IMR-90 (cell line): ENCODE results near the gene PLCG1. TPM values are rescaled to one million over a fixed set of nuclear protein-coding genes. Genes with fewer than 3 reads are reported as not detected.

Experiments
- ATAC-seq: fragments of 200-7000 bp; cut with Tn5 transposase; 2 replicates; pipeline ENCODE4 v1.9.1; 2020; ENCODE audit warnings: low read depth, mild to moderate bottlenecking, moderate library complexity
- BruUV-seq: library from RNA; stranded (reverse); fragments of 400-500 nt; replicated peaks from 2 replicates; lab custom pipeline; 2021; lab: Mats Ljungman, UMichigan
- CTCF ChIA-PET: fragments of 300-600 bp; formaldehyde crosslinking; extraction: SDS; loops from one replicate; lab custom pipeline; 2021; ENCODE audit warnings: antibody characterized with exemption; lab: Yijun Ruan, JAX
- POLR2A ChIA-PET: fragments of 300-600 bp; sonication (Branson Sonifier 250); formaldehyde crosslinking; loops from one replicate; lab custom pipeline; 2022; ENCODE audit warnings: antibody characterized with exemption; ENCODE audit not compliant: unreplicated experiment; lab: Charles Lee
- DNase-seq: peaks from one replicate; pipeline ENCODE4 v3.0.0; 2013
- H2AFZ ChIP-seq: replicated peaks from 2 replicates; pipeline ENCODE3; 2013; ENCODE audit warnings: low read length, mild to moderate bottlenecking; ENCODE audit not compliant: poor library complexity
- H2AK5ac ChIP-seq: 2 replicates; pipeline ENCODE4 v1.6.1; 2013; ENCODE audit warnings: low read depth, low read length, inconsistent platforms
- H2AK9ac ChIP-seq: replicated peaks from 2 replicates; pipeline ENCODE3; 2013; ENCODE audit warnings: mild to moderate bottlenecking, low read depth, low read length, moderate library complexity; ENCODE audit not compliant: poor library complexity
- H2BK120ac ChIP-seq: 2 replicates; pipeline ENCODE4 v1.6.1; 2013; ENCODE audit warnings: low read depth, low read length, inconsistent platforms
- H2BK15ac ChIP-seq: 3 replicates; pipeline ENCODE4 v1.6.1; 2013; ENCODE audit warnings: low read depth, low read length, inconsistent platforms
- H2BK20ac ChIP-seq: 2 replicates; pipeline ENCODE4 v1.6.1; 2013; ENCODE audit warnings: low read depth, mild to moderate bottlenecking, inconsistent platforms, low read length, moderate library complexity
- H2BK5ac ChIP-seq: 2 replicates; pipeline ENCODE4 v1.6.1; 2013; ENCODE audit warnings: mild to moderate bottlenecking, low read depth, low read length, inconsistent platforms; ENCODE audit not compliant: poor library complexity, severe bottlenecking
- H3K14ac ChIP-seq: replicated peaks from 2 replicates; pipeline ENCODE4 v1.6.1; 2013; ENCODE audit warnings: low read depth, low read length, inconsistent platforms
- H3K18ac ChIP-seq: 2 replicates; pipeline ENCODE4 v1.6.1; 2013; ENCODE audit warnings: low read depth, low read length, control low read depth
- H3K23ac ChIP-seq: 2 replicates; pipeline ENCODE4 v1.6.1; 2013; ENCODE audit warnings: low read depth, low read length, inconsistent platforms
- H3K27ac ChIP-seq: 2 replicates; pipeline ENCODE4 v1.5.1; 2013; ENCODE audit warnings: mild to moderate bottlenecking, control low read depth, low read length; ENCODE audit not compliant: insufficient read depth
- H3K27me3 ChIP-seq: 2 replicates; pipeline ENCODE4 v1.6.1; 2013; ENCODE audit warnings: low read length; ENCODE audit not compliant: control insufficient read depth, insufficient read depth
- H3K36me3 ChIP-seq: 2 replicates; pipeline ENCODE4 v1.6.1; 2013; ENCODE audit warnings: low read length, mixed read lengths; ENCODE audit not compliant: control insufficient read depth, insufficient read depth
- H3K4ac ChIP-seq: 2 replicates; pipeline ENCODE4 v1.6.1; 2013; ENCODE audit warnings: low read depth, low read length, inconsistent platforms
- H3K4me1 ChIP-seq: 2 replicates; pipeline ENCODE4 v1.6.1; 2013; ENCODE audit warnings: low read length, mixed read lengths; ENCODE audit not compliant: control insufficient read depth, insufficient read depth
- H3K4me2 ChIP-seq: 2 replicates; pipeline ENCODE4 v1.6.1; 2013; ENCODE audit warnings: low read depth, mild to moderate bottlenecking, control low read depth, low read length, moderate library complexity
- H3K4me3 ChIP-seq: 2 replicates; pipeline ENCODE4 v1.5.1; 2013; ENCODE audit warnings: low read depth, mild to moderate bottlenecking, control low read depth, low read length, moderate library complexity; ENCODE audit not compliant: insufficient read depth
- H3K56ac ChIP-seq: 2 replicates; pipeline ENCODE4 v1.6.1; 2013; ENCODE audit warnings: low read length, inconsistent platforms; ENCODE audit not compliant: insufficient read depth; ENCODE audit errors: extremely low read depth
- H3K79me1 ChIP-seq, 2 experiments: 2 replicates each; pipeline ENCODE4 v1.6.1; 2013; ENCODE audit warnings: low read length in 2 of 2, inconsistent platforms in 1 of 2, low read depth in 1 of 2
- H3K9ac ChIP-seq: 2 replicates; pipeline ENCODE4 v1.6.1; 2013; ENCODE audit warnings: low read depth, low read length, control low read depth
- H3K9me1 ChIP-seq: 2 replicates; pipeline ENCODE4 v1.6.1; 2013; ENCODE audit warnings: low read length, inconsistent platforms; ENCODE audit not compliant: insufficient read depth
- H3K9me3 ChIP-seq: 2 replicates; pipeline ENCODE4 v1.6.1; 2013; ENCODE audit warnings: low read length; ENCODE audit not compliant: control insufficient read depth, insufficient read depth
- H4K20me1 ChIP-seq: 2 replicates; pipeline ENCODE4 v1.6.1; 2013; ENCODE audit warnings: low read length, inconsistent platforms; ENCODE audit not compliant: insufficient read depth
- H4K5ac ChIP-seq: 2 replicates; pipeline ENCODE4 v1.6.1; 2013; ENCODE audit warnings: mild to moderate bottlenecking, low read depth, low read length, control low read depth
- H4K8ac ChIP-seq, 2 experiments: 2 replicates each; pipeline ENCODE4 v1.6.1; 2013; ENCODE audit warnings: low read depth in 2 of 2, low read length in 2 of 2, control low read depth in 1 of 2, inconsistent platforms in 1 of 2
- H4K91ac ChIP-seq: 2 replicates; pipeline ENCODE4 v1.6.1; 2013; ENCODE audit warnings: low read depth, low read length, inconsistent platforms; ENCODE audit not compliant: insufficient read depth
- BHLHE40 ChIP-seq: fragments of 150-350 bp; IDR thresholded peaks from 2 replicates; pipeline ENCODE4 v1.6.1; 2016; ENCODE audit warnings: mild to moderate bottlenecking, low read depth, low read length
- CEBPB ChIP-seq: IDR thresholded peaks from 2 replicates; pipeline ENCODE4 v1.6.1; 2012; ENCODE audit warnings: low read depth, low read length, improper control_type of control experiment
- CHD1 ChIP-seq: IDR thresholded peaks from 2 replicates; pipeline ENCODE4 v1.6.1; 2012; ENCODE audit warnings: low read depth, low read length, improper control_type of control experiment
- FOS ChIP-seq: fragments of 150-350 bp; IDR thresholded peaks from 2 replicates; pipeline ENCODE4 v1.6.1; 2016; ENCODE audit warnings: low read depth, low read length
- MAFK ChIP-seq: IDR thresholded peaks from 2 replicates; pipeline ENCODE4 v1.6.1; 2012; ENCODE audit warnings: low read depth, low read length, improper control_type of control experiment
- MAZ ChIP-seq: IDR thresholded peaks from 2 replicates; pipeline ENCODE4 v1.6.1; 2012; ENCODE audit warnings: low read depth, mild to moderate bottlenecking, low read length, improper control_type of control experiment, moderate library complexity, borderline replicate concordance
- MXI1 ChIP-seq: IDR thresholded peaks from 2 replicates; pipeline ENCODE4 v1.6.1; 2012; ENCODE audit warnings: low read depth, mild to moderate bottlenecking, low read length, moderate library complexity, borderline replicate concordance
- NFE2L2 ChIP-seq: fragments of 150-350 bp; IDR thresholded peaks from 2 replicates; pipeline ENCODE4 v1.6.1; 2016; ENCODE audit warnings: low read depth, mild to moderate bottlenecking, low read length
- POLR2A ChIP-seq: IDR thresholded peaks from 2 replicates; pipeline ENCODE4 v1.6.1; 2012; ENCODE audit warnings: mild to moderate bottlenecking, low read depth, low read length
- RAD21 ChIP-seq: IDR thresholded peaks from 2 replicates; pipeline ENCODE4 v1.6.1; 2012; ENCODE audit warnings: low read length, improper control_type of control experiment
- RCOR1 ChIP-seq: IDR thresholded peaks from 2 replicates; pipeline ENCODE4 v1.6.1; 2012; ENCODE audit warnings: mild to moderate bottlenecking, low read length, improper control_type of control experiment; ENCODE audit not compliant: insufficient replicate concordance
- RFX5 ChIP-seq: IDR thresholded peaks from 2 replicates; pipeline ENCODE4 v1.8.0; 2012; ENCODE audit warnings: low read depth, mild to moderate bottlenecking, low read length, moderate library complexity
- SMC3 ChIP-seq: fragments of 150-350 bp; IDR thresholded peaks from 2 replicates; pipeline ENCODE4 v1.6.1; 2016; ENCODE audit warnings: low read depth, mild to moderate bottlenecking, antibody characterized with exemption, low read length, moderate library complexity
- WGBS, 2 experiments: methylation state at CpG; one replicate each; pipeline versions ENCODE4 v1.1.5 to v1.1.7; 2013; ENCODE audit warnings: missing lambda C conversion rate in 2 of 2; ENCODE audit not compliant: insufficient read length in 1 of 2; ENCODE audit errors: extremely low coverage in 2 of 2; 5-methylcytosine and 5-hydroxymethylcytosine counted together
- dilution Hi-C: fragments of 300-500 bp; cut with HindIII; formaldehyde crosslinking; loops from one replicate; pipeline ENCODE4 v1.14.3; 2018; ENCODE audit warnings: low sequenced_read_pairs; ENCODE audit not compliant: unreplicated experiment
- in situ Hi-C: fragments of 300-500 bp; cut with MboI; formaldehyde crosslinking; loops from 3 replicates; pipeline ENCODE4 v1.14.3; 2019; ENCODE audit warnings: low sequenced_read_pairs, inconsistent platforms, mixed read lengths
- intact Hi-C: fragments of 100-400 bp; cut with micrococcal nuclease; formaldehyde crosslinking; loops from 2 replicates; pipeline ENCODE4 v1.10.0; 2022
- polyA plus RNA-seq, 3 experiments: library from polyadenylated mRNA; depleted of rRNA; stranded (reverse); fragments of >200 nt; gene quantifications; 2 replicates each; pipeline ENCODE4 v1.2.3, GENCODE V29; 2012; ENCODE audit warnings: low replicate concordance in 1 of 3
- total RNA-seq: library from RNA; depleted of rRNA; stranded (reverse); fragments of >200 nt; gene quantifications from 2 replicates; pipeline ENCODE4 v1.2.3, GENCODE V29; 2012
- TF ChIP-seq, protein P1 (sequence below): conservative IDR thresholded peaks from 2 replicates; pipeline ENCODE4 v1.5.1; 2012; ENCODE audit warnings: mild to moderate bottlenecking, low read depth, low read length, improper control_type of control experiment
- TF ChIP-seq, protein P2 (sequence below): fragments of 150-350 bp; IDR thresholded peaks from 2 replicates; pipeline ENCODE4 v1.6.1; 2017; ENCODE audit warnings: mild to moderate bottlenecking, antibody characterized with exemption, low read length, low read depth
- TF ChIP-seq, protein P3 (sequence below): fragments of 150-350 bp; IDR thresholded peaks from 2 replicates; pipeline ENCODE4 v1.6.1; 2016; ENCODE audit warnings: low read depth, mild to moderate bottlenecking, low read length, moderate library complexity, borderline replicate concordance

PLCG1 gene
- total and polyA plus RNA-seq, 2 of the 4 experiments (the other 2 are of a cell fraction) = 59.1 to 69.1 TPM

DNA sequence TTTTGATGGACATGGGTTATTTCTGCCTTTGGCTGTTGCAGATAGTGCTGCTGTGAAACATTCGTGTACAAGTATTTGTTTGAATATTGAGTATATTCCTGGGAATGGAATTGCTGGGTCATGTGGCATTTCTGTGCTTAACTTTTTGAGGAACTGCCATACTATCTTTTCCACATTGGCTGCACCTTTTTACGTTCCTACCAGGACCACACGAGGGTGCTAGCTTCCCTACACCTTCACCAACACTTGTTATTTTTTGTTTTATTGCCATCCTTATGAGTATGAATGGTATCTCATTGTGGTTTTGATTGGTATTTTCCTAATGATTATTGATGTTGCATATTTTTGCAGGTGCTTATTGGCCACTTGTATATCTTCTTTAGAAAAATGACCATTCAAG lies 47.8 kb upstream of the PLCG1 start:
- no TSS peak for BruUV-seq
- Histone ChIP-seq H4K8ac (no peak overlapping the region), H2BK5ac (no peak overlapping the region), H4K5ac (no peak overlapping the region), H3K4me1 (peaks cover 12% of the 10 kb centered on the region), H2AK9ac (no peak overlapping the region), H3K4ac (no peak overlapping the region), H3K23ac (no peak overlapping the region), H3K14ac (no peak overlapping the region), H2AFZ (no peak overlapping the region), H3K36me3 (peaks cover 48% of the 10 kb centered on the region), H2BK20ac (no peak overlapping the region), H3K56ac (no peak overlapping the region), H3K79me1 (peaks cover 35 to 49% of the 10 kb centered on the region in 2 experiments), H3K9me1 (peaks cover 5% of the 10 kb centered on the region; the same call in 1 of the 2 replicates), H3K9me3 (no peaks in the 10 kb centered on the region), H3K27ac (no peak overlapping the region), H2BK15ac (no peak overlapping the region), H3K4me3 (no peak overlapping the region), H3K18ac (no peak overlapping the region), H3K4me2 (no peak overlapping the region), H2BK120ac (no peak overlapping the region), H3K9ac (no peak overlapping the region), H3K27me3 (no peaks in the 10 kb centered on the region), H2AK5ac (no peak overlapping the region), H4K91ac (no peak overlapping the region), H4K20me1 (peaks cover 8% of the 10 kb centered on the region; the same call in 1 of the 2 replicates)
- no CpG with 5 or more reads among the region's 3 CpGs for WGBS, 2 experiments
- no peak for ATAC-seq
- no peak for TF ChIP-seq SMC3
- no peak for TF ChIP-seq FOS
- TF ChIP-seq MXI1 = no peak
- TF ChIP-seq BHLHE40 = no peak
- TF ChIP-seq RCOR1 = no peak
- TF ChIP-seq, protein P1, sequence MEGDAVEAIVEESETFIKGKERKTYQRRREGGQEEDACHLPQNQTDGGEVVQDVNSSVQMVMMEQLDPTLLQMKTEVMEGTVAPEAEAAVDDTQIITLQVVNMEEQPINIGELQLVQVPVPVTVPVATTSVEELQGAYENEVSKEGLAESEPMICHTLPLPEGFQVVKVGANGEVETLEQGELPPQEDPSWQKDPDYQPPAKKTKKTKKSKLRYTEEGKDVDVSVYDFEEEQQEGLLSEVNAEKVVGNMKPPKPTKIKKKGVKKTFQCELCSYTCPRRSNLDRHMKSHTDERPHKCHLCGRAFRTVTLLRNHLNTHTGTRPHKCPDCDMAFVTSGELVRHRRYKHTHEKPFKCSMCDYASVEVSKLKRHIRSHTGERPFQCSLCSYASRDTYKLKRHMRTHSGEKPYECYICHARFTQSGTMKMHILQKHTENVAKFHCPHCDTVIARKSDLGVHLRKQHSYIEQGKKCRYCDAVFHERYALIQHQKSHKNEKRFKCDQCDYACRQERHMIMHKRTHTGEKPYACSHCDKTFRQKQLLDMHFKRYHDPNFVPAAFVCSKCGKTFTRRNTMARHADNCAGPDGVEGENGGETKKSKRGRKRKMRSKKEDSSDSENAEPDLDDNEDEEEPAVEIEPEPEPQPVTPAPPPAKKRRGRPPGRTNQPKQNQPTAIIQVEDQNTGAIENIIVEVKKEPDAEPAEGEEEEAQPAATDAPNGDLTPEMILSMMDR = no peak
- TF ChIP-seq CHD1 = no peak
- no peak for TF ChIP-seq RFX5
- TF ChIP-seq, protein P2, sequence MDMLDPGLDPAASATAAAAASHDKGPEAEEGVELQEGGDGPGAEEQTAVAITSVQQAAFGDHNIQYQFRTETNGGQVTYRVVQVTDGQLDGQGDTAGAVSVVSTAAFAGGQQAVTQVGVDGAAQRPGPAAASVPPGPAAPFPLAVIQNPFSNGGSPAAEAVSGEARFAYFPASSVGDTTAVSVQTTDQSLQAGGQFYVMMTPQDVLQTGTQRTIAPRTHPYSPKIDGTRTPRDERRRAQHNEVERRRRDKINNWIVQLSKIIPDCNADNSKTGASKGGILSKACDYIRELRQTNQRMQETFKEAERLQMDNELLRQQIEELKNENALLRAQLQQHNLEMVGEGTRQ = no peak
- no peak for TF ChIP-seq MAFK
- TF ChIP-seq MAZ = no peak
- TF ChIP-seq NFE2L2 = no peak
- TF ChIP-seq RAD21 = no peak
- no peak for TF ChIP-seq CEBPB
- TF ChIP-seq POLR2A = no peak
- TF ChIP-seq, protein P3, sequence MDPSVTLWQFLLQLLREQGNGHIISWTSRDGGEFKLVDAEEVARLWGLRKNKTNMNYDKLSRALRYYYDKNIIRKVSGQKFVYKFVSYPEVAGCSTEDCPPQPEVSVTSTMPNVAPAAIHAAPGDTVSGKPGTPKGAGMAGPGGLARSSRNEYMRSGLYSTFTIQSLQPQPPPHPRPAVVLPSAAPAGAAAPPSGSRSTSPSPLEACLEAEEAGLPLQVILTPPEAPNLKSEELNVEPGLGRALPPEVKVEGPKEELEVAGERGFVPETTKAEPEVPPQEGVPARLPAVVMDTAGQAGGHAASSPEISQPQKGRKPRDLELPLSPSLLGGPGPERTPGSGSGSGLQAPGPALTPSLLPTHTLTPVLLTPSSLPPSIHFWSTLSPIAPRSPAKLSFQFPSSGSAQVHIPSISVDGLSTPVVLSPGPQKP = no peak
- DNase-seq = no peak
- in situ Hi-C loops = no loop called here
- POLR2A ChIA-PET = no interaction called here
- dilution Hi-C loops = no loop called here
- CTCF ChIA-PET = no interaction called here
- intact Hi-C loops = no loop called here
